HUES6 (cell line): ENCODE data around the gene AFF3.

Source experiments
- H3K27ac ChIP-seq: 2 replicates; pipeline ENCODE4 v1.7.0; 2013; ENCODE audit warnings: low read depth, mild to moderate bottlenecking, low read length, inconsistent platforms
- H3K27me3 ChIP-seq: 2 replicates; pipeline ENCODE4 v1.6.1; 2013; ENCODE audit warnings: low read length; ENCODE audit not compliant: control insufficient read depth, insufficient read depth
- H3K36me3 ChIP-seq: 2 replicates; pipeline ENCODE4 v1.6.1; 2013; ENCODE audit warnings: low read length; ENCODE audit not compliant: control insufficient read depth, insufficient read depth
- H3K4me1 ChIP-seq: 2 replicates; pipeline ENCODE4 v1.6.1; 2013; ENCODE audit warnings: low read length; ENCODE audit not compliant: control insufficient read depth, insufficient read depth
- H3K4me3 ChIP-seq: 2 replicates; pipeline ENCODE4 v1.5.1; 2013; ENCODE audit warnings: low read depth, low read length
- H3K9ac ChIP-seq: one replicate; pipeline ENCODE4 v1.6.1; 2013; ENCODE audit warnings: mild to moderate bottlenecking, low read length
- H3K9me3 ChIP-seq: 2 replicates; pipeline ENCODE4 v1.6.1; 2013; ENCODE audit warnings: low read depth, low read length; ENCODE audit not compliant: control insufficient read depth, insufficient read depth

AFF3 gene

DNA sequence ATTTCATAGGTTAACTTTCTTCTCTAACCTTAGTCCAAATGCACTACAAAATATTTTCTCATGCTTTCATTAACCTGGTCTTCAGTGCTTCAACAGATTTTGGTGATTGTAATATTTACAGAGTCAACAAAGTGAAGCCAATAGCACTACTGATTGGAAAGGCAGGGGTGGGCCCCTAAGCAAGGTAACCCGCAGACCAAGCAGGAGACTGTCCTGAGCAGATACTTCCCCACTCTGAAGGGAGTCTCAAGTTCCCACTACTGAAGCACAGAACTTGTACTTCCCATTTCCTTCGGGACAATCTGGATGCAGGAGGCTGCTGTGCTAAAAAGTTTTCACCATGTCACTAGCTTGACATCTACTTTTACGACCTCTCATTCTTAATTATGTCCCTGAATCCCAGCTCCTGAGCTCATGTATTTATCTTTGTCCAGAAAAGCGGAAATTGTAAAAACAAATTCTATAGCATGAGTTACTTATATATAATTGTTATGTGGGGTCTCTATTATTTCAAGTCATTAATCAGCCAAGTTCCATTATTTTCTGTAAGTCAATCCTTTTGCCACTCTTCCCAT is 341.0 kb downstream of the AFF3 start:
- H3K4me1 ChIP-seq = no peaks in the 10 kb centered on the region
- H3K9ac ChIP-seq = no peak overlapping the region

DNA sequence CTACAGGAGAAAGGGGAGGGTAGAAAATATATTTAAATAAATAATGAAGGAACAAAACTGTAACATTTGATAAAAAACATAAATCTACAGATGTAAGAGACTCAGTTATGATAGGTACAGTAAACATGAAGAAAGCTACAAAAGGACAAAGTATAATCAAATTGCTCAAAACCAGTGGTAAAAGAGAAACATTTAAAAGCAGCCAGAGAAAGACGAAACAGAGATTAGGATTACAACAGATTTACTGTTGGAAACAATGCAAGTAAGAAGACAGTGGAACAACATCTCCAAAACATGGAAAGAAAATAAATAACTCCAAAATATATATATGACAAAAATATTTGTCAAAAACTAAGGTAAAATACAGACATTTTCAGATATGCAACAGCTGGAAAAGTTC is 344.9 kb downstream of the AFF3 start:
- Histone ChIP-seq H3K4me1 (no peaks in the 10 kb centered on the region), H3K27me3 (no peaks in the 10 kb centered on the region), H3K36me3 (no peaks in the 10 kb centered on the region), H3K9me3 (peaks cover 15% of the 10 kb centered on the region), H3K9ac (no peak overlapping the region), H3K27ac (no peak overlapping the region), H3K4me3 (no peak overlapping the region)

More for the DNA sequence above, 341.0 kb downstream of the AFF3 start:
- H3K27me3 ChIP-seq = no peaks in the 10 kb centered on the region
- H3K9me3 ChIP-seq = peaks cover 13% of the 10 kb centered on the region
- no peak overlapping the region for H3K4me3 ChIP-seq
- H3K27ac ChIP-seq = no peak overlapping the region
- H3K36me3 ChIP-seq = no peaks in the 10 kb centered on the region

GRCh38 chr2:99794414-99794813 is 348.0 kb downstream of the AFF3 start:
- Histone ChIP-seq H3K27ac (no peak overlapping the region), H3K4me3 (no peak overlapping the region), H3K9ac (no peak overlapping the region), H3K9me3 (peaks cover 15% of the 10 kb centered on the region), H3K27me3 (no peaks in the 10 kb centered on the region), H3K36me3 (no peaks in the 10 kb centered on the region), H3K4me1 (no peaks in the 10 kb centered on the region)

- no peak overlapping the region for H3K9ac ChIP-seq
- peaks cover 15% of the 10 kb centered on the region for H3K9me3 ChIP-seq
- no peaks in the 10 kb centered on the region for H3K36me3 ChIP-seq
- no peak overlapping the region for H3K4me3 ChIP-seq
- H3K27me3 ChIP-seq = no peaks in the 10 kb centered on the region
- no peak overlapping the region for H3K27ac ChIP-seq
- H3K4me1 ChIP-seq = no peaks in the 10 kb centered on the region
Observed at GRCh38 chr2:99793022-99793421, 349.4 kb downstream of the AFF3 start.

DNA sequence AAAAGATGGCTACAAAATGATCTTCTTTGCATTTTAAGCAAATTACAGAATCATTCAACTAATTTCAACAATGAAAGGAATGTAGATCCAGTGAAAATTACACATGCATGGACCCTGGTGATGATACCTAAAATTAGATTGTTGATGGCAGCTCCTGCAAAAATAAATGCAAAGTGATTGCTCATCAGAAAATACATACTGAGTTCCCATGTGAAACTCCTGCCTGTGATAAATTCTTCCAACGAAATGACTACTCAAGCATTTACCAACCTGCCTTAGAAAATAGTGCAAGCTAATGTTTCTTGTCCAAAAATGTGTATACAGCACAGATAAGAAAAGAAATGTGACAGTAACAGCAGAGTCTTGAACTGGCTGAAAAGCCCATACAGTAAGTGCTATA is 352.5 kb downstream of the AFF3 start:
- no peaks in the 10 kb centered on the region for H3K9me3 ChIP-seq

DNA sequence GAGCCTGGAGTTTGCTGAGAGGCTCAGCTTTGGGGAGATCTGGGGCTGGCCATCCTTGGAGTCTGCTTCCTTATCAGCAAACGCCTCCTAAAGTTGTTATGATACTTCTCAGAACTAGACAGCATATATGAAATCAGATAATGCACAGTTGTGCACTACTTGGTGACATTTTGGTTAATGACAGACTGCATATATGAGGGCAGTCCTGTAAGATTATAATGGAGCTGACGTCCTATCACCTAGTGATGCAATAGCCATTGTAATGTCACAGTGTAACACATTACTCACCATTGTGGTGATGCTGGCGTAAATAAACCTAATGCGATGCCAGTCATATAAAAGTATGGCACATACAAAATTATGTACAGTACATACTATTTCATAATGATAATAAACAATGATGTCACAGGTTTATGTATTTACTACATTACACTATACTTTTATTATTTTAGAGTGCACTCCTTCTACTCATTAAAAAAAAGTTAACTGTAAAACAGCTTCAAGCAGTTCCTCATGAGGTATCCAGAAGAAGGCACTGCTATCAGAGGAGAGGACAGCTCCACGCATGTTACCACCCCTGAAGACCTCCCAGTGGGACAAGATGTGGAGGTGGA is 354.5 kb downstream of the AFF3 start:
- Histone ChIP-seq H3K9me3 (no peaks in the 10 kb centered on the region), H3K9ac (no peak overlapping the region), H3K4me3 (no peak overlapping the region), H3K27ac (no peak overlapping the region), H3K36me3 (no peaks in the 10 kb centered on the region), H3K4me1 (no peaks in the 10 kb centered on the region), H3K27me3 (no peaks in the 10 kb centered on the region)

More for the DNA sequence above, 352.5 kb downstream of the AFF3 start:
- H3K36me3 ChIP-seq = no peaks in the 10 kb centered on the region
- no peak overlapping the region for H3K4me3 ChIP-seq
- H3K27ac ChIP-seq = no peak overlapping the region
- no peaks in the 10 kb centered on the region for H3K27me3 ChIP-seq
- no peak overlapping the region for H3K9ac ChIP-seq
- H3K4me1 ChIP-seq = no peaks in the 10 kb centered on the region

DNA sequence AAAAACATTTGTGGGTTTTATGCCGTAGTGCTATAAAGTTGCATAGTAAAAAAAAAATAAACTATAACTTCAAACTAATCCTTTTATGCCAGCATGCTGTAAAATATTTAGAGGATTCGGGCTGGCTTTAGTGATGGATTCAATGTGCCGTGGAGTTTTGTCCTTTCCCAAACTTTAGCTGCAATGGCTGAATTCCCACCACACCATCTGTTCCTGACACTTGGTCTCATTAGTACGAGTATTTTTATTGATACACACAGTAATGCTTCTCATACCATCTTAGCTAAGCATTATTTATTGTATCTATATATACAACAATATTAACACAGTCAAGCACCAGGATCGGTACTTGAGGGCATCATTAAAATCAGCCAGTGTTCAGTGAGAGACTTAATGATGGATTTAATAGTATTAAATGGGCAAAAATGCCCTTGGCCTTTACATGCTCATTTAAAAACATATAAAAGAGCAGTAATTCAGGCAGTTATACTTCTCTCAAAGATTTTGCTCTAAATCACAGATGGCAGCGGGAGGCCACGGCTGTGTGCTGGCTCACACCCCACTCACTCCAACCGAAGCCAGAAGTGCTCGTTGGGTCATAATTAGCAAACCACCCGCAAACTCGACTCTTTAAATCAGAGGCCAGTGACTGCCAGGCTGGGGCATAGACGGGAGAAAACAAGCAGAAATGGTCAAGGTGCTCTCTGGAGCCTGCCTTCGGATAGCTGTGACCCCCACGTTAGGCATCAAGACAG is 355.6 kb downstream of the AFF3 start:
- no peaks in the 10 kb centered on the region for H3K4me1 ChIP-seq
- no peaks in the 10 kb centered on the region for H3K27me3 ChIP-seq
- H3K9me3 ChIP-seq = no peaks in the 10 kb centered on the region
- no peaks in the 10 kb centered on the region for H3K36me3 ChIP-seq
- H3K4me3 ChIP-seq = no peak overlapping the region
- H3K9ac ChIP-seq = no peak overlapping the region
- H3K27ac ChIP-seq = no peak overlapping the region

GRCh38 chr2:99784946-99785345 is 357.4 kb downstream of the AFF3 start:
- Histone ChIP-seq H3K4me3 (no peak overlapping the region), H3K9ac (no peak overlapping the region), H3K27ac (no peak overlapping the region), H3K27me3 (no peaks in the 10 kb centered on the region), H3K9me3 (no peaks in the 10 kb centered on the region), H3K36me3 (no peaks in the 10 kb centered on the region), H3K4me1 (no peaks in the 10 kb centered on the region)

DNA sequence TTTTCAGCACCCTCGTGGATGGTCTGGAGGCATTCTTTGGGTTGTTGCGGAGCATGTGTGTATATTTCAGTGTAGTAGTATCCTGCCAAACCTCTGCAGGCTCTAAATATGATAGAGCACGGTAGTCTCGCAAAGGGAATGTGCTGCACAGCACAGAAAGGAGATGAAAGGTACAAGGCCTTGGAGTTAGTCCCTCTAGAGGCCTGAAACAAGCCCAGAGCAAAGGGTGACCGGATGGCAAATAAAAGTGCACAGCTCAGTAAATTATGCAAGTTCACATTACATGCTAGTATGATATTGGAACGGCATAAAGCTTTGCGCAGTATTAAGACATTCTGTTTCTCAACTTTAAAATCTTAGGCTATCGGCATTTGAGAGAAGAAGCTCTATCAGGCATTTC is 358.1 kb downstream of the AFF3 start:
- Histone ChIP-seq H3K4me3 (no peak overlapping the region), H3K36me3 (no peaks in the 10 kb centered on the region)

GRCh38 chr2:99780276-99780675 is 362.1 kb downstream of the AFF3 start:
- Histone ChIP-seq H3K27me3 (no peaks in the 10 kb centered on the region), H3K27ac (no peak overlapping the region)

More for the DNA sequence above, 358.1 kb downstream of the AFF3 start:
- Histone ChIP-seq H3K27me3 (no peaks in the 10 kb centered on the region), H3K9me3 (peaks cover 2% of the 10 kb centered on the region; the same call in 1 of the 2 replicates), H3K4me1 (no peaks in the 10 kb centered on the region), H3K27ac (no peak overlapping the region), H3K9ac (no peak overlapping the region)

GRCh38 chr2:99779276-99779675 is 363.1 kb downstream of the AFF3 start:
- Histone ChIP-seq H3K4me3 (no peak overlapping the region), H3K4me1 (no peaks in the 10 kb centered on the region), H3K9ac (no peak overlapping the region), H3K27ac (no peak overlapping the region), H3K36me3 (no peaks in the 10 kb centered on the region), H3K9me3 (peaks cover 14% of the 10 kb centered on the region), H3K27me3 (no peaks in the 10 kb centered on the region)

More at GRCh38 chr2:99780276-99780675, 362.1 kb downstream of the AFF3 start:
- H3K4me3 ChIP-seq = no peak overlapping the region
- no peaks in the 10 kb centered on the region for H3K4me1 ChIP-seq
- H3K36me3 ChIP-seq = no peaks in the 10 kb centered on the region
- H3K9ac ChIP-seq = no peak overlapping the region
- peaks cover 14% of the 10 kb centered on the region for H3K9me3 ChIP-seq
